Chondrocyte (in vitro differentiated cells): ENCODE measurements around the gene RPL23. TPM values are rescaled to one million over a fixed set of nuclear protein-coding genes. Genes with fewer than 3 reads are reported as not detected.

Source experiments
- DNase-seq: peaks from one replicate; pipeline ENCODE4 v3.0.0; 2021; ENCODE audit warnings: mixed read lengths, low spot score
- H3K27ac Mint-ChIP-seq: one replicate; pipeline ENCODE4 v1.8.0; 2021; ENCODE audit warnings: mild to moderate bottlenecking, moderate library complexity, mixed read lengths; ENCODE audit not compliant: unreplicated experiment
- H3K27me3 Mint-ChIP-seq: 2 replicates; pipeline ENCODE4 v1.8.0; 2021; ENCODE audit warnings: low read depth, mixed read lengths
- H3K36me3 Mint-ChIP-seq: 2 replicates; pipeline ENCODE4 v1.8.0; 2021; ENCODE audit warnings: low read depth, mixed read lengths
- H3K4me1 Mint-ChIP-seq: 2 replicates; pipeline ENCODE4 v1.8.0; 2021; ENCODE audit warnings: low read depth, mild to moderate bottlenecking, mixed read lengths
- H3K4me3 Mint-ChIP-seq: one replicate; pipeline ENCODE4 v1.8.0; 2021; ENCODE audit warnings: mild to moderate bottlenecking, moderate library complexity, mixed read lengths; ENCODE audit not compliant: unreplicated experiment
- H3K9me3 Mint-ChIP-seq: 2 replicates; pipeline ENCODE4 v1.8.0; 2021; ENCODE audit warnings: low read depth, mixed read lengths
- total RNA-seq: library from RNA; stranded (reverse); gene quantifications from 3 replicates; pipeline ENCODE4 v1.2.1, GENCODE V29; 2021
- TF ChIP-seq, protein P1 (sequence below): fragments of 200-600 bp; sonication (generic); IDR thresholded peaks from 2 replicates; pipeline ENCODE4 v1.5.0; 2021; ENCODE audit warnings: antibody characterized with exemption, mild to moderate bottlenecking, moderate library complexity

RPL23 gene
- total RNA-seq, 1 donor from 2014 or later, result 959 TPM

- H3K27ac Mint-ChIP-seq, result peak overlapping the region; percentile 66
- no peaks in the 10 kb centered on the region for H3K9me3 Mint-ChIP-seq
- peaks cover 38% of the 10 kb centered on the region for H3K36me3 Mint-ChIP-seq
- H3K4me3 Mint-ChIP-seq, result no peak overlapping the region
- TF ChIP-seq, protein P1, sequence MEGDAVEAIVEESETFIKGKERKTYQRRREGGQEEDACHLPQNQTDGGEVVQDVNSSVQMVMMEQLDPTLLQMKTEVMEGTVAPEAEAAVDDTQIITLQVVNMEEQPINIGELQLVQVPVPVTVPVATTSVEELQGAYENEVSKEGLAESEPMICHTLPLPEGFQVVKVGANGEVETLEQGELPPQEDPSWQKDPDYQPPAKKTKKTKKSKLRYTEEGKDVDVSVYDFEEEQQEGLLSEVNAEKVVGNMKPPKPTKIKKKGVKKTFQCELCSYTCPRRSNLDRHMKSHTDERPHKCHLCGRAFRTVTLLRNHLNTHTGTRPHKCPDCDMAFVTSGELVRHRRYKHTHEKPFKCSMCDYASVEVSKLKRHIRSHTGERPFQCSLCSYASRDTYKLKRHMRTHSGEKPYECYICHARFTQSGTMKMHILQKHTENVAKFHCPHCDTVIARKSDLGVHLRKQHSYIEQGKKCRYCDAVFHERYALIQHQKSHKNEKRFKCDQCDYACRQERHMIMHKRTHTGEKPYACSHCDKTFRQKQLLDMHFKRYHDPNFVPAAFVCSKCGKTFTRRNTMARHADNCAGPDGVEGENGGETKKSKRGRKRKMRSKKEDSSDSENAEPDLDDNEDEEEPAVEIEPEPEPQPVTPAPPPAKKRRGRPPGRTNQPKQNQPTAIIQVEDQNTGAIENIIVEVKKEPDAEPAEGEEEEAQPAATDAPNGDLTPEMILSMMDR, result no peak
- H3K27me3 Mint-ChIP-seq, result no peaks in the 10 kb centered on the region
- peaks cover 75% of the 10 kb centered on the region for H3K4me1 Mint-ChIP-seq
- no peak for DNase-seq
Observed at GRCh38 chr17:38889745-38890409, 36.4 kb upstream of the RPL23 start.

DNA sequence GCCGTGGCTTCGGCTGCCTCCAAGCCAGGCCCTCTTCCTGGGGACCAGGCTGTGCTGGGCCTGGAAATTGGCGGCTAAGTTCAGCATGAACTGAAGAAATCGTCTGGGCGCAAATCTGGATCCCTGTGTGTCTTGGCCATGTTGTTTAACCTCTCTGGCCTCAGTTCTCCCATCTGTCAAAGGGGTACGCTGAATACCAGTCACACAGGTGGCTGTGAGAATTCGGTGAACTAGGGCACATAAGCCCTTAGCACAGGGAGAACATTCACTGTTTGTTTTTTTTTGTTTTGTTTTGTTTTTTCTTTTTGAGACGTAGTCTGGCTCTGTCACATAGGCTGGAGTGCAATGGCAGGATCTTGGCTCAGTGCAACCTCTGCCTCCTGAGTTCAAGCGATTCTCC is 35.3 kb upstream of the RPL23 start:
- no peaks in the 10 kb centered on the region for H3K9me3 Mint-ChIP-seq
- H3K27ac Mint-ChIP-seq, result peak overlapping the region; percentile 32
- no peak for DNase-seq
- TF ChIP-seq, protein P1, result no peak
- no peaks in the 10 kb centered on the region for H3K27me3 Mint-ChIP-seq
- peaks cover 33% of the 10 kb centered on the region for H3K36me3 Mint-ChIP-seq
- H3K4me1 Mint-ChIP-seq, result peaks cover 71% of the 10 kb centered on the region
- no peak overlapping the region for H3K4me3 Mint-ChIP-seq

DNA sequence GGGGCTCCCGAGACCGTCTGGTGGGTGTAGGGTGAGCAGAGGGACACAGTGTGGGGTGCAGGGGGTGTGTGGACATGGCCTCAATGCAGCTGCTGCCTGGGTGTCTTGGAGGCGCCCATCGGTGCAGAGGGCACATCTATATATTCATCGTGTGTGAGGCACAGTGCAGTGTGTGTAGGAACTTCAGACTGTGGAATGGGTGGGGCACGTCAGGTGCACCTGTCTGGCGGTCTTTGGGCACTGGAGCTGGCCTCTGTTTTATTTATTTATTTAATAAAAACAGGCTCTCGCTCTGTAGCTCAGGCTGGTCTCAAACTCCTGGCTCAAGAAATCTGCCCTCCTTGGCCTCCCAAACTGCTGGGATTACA is 33.1 kb upstream of the RPL23 start:
- DNase-seq, result no peak
- no peaks in the 10 kb centered on the region for H3K9me3 Mint-ChIP-seq
- H3K27me3 Mint-ChIP-seq, result no peaks in the 10 kb centered on the region
- TF ChIP-seq, protein P1, result no peak
- H3K36me3 Mint-ChIP-seq, result peaks cover 43% of the 10 kb centered on the region
- no peak overlapping the region for H3K4me3 Mint-ChIP-seq
- no peak overlapping the region for H3K27ac Mint-ChIP-seq
- peaks cover 73% of the 10 kb centered on the region for H3K4me1 Mint-ChIP-seq

- peaks cover 46% of the 10 kb centered on the region for H3K36me3 Mint-ChIP-seq
- peak overlapping the region; percentile 51 for H3K4me3 Mint-ChIP-seq
- peaks cover 76% of the 10 kb centered on the region for H3K4me1 Mint-ChIP-seq
- TF ChIP-seq, protein P1, result no peak
- H3K27ac Mint-ChIP-seq, result peak overlapping the region; percentile 82
- no peak for DNase-seq
- no peaks in the 10 kb centered on the region for H3K27me3 Mint-ChIP-seq
- H3K9me3 Mint-ChIP-seq, result no peaks in the 10 kb centered on the region
Observed at GRCh38 chr17:38885728-38886642, 32.5 kb upstream of the RPL23 start.

DNA sequence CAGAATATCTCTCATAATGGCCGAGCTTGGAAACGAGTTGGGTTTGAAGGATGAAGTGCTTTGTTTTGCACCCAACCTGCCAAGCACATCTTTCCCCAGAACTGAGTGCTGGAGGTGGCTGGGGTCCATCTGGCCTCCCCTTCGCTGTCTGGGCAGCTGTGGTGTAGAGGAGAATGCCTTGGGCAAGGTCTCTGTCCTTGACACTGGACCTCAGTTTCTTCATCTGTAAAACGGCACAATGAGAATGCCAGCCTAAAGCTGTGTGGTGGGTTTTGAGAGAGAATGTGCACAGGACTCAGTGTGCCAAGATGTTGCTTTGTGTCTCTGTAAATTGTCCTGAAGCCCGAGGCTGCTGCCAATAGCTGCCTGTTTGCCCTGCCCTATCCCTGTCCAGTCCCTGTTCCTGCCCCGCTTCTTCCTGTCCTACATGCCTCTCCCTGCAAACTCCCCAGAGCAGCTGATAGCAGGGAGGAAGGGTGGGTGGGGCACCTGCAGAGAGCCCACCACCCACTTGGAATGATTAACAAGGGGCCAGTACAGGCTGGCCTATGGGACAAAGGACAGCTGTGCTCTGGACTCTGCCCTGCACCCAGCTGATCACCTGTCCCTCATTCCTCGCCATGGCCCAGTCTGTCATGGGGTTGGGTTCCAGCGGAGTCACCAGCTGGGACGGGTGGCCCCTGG is 31.7 kb upstream of the RPL23 start:
- Mint-ChIP-seq H3K36me3 (peaks cover 47% of the 10 kb centered on the region), H3K27ac (peak overlapping the region; percentile 82), H3K4me1 (peaks cover 83% of the 10 kb centered on the region), H3K27me3 (no peaks in the 10 kb centered on the region), H3K9me3 (no peaks in the 10 kb centered on the region), H3K4me3 (peak overlapping the region; percentile 51)
- TF ChIP-seq, protein P1, result no peak
- DNase-seq, result no peak
